Spleen (tissue), 11 donors: ENCODE results near the gene DNAAF9. TPM values are rescaled to one million over a fixed set of nuclear protein-coding genes. Genes with fewer than 3 reads are reported as not detected.

Experiments
- DNase-seq: peaks from one replicate; pipeline ENCODE4 v3.0.0-alpha.2; 2020
- H3K27ac ChIP-seq, 8 donors: fragments of 200-600 bp; sonication (generic) in 7 of 8; 1 replicate in 4 of 8; 2 replicates in 4 of 8; pipeline versions ENCODE4 v1.5.0 to v1.8.0; 2016 to 2021; ENCODE audit warnings: inconsistent platforms in 4 of 8, mild to moderate bottlenecking in 4 of 8, moderate library complexity in 1 of 8
- H3K27me3 ChIP-seq, 7 donors: fragments of 200-600 bp; sonication (generic) in 6 of 7; replicated peaks in 1 of 7; 1 replicate in 4 of 7; 2 replicates in 3 of 7; pipeline versions ENCODE4 v1.5.0 to v1.8.0; 2016 to 2021; ENCODE audit warnings: inconsistent platforms in 3 of 7, mild to moderate bottlenecking in 1 of 7
- H3K36me3 ChIP-seq, 6 donors: fragments of 200-600 bp; sonication (generic) in 5 of 6; 1 replicate in 4 of 6; 2 replicates in 2 of 6; pipeline versions ENCODE4 v1.5.0 to v1.8.0; 2016 to 2021; ENCODE audit warnings: inconsistent platforms in 2 of 6
- H3K4me1 ChIP-seq, 6 donors: fragments of 200-600 bp; sonication (generic) in 5 of 6; 1 replicate in 3 of 6; 2 replicates in 3 of 6; pipeline versions ENCODE4 v1.5.0 to v1.8.0; 2016 to 2021; ENCODE audit warnings: inconsistent platforms in 3 of 6
- H3K4me3 ChIP-seq, 8 donors: fragments of 200-600 bp; sonication (generic) in 7 of 8; 1 replicate in 4 of 8; 2 replicates in 4 of 8; pipeline versions ENCODE4 v1.5.0 to v1.8.0; 2016 to 2021; ENCODE audit warnings: inconsistent platforms in 4 of 8, mild to moderate bottlenecking in 4 of 8, moderate library complexity in 2 of 8
- H3K9me3 ChIP-seq, 8 donors: fragments of 200-600 bp; sonication (generic) in 7 of 8; 1 replicate in 4 of 8; 2 replicates in 4 of 8; pipeline versions ENCODE4 v1.5.0 to v1.8.0; 2016 to 2021; ENCODE audit warnings: inconsistent platforms in 4 of 8
- CTCF ChIP-seq, 11 experiments: fragments of 200-600 bp in 7 of 11; fragments of 450-650 bp in 4 of 11; sonication (generic) in 4 of 11; IDR thresholded peaks in 8 of 11; conservative IDR thresholded peaks in 3 of 11; 1 replicate in 7 of 11; 2 replicates in 4 of 11; pipeline versions ENCODE4 v1.4.0 to v1.8.0; 2016 to 2021; ENCODE audit warnings: antibody characterized with exemption in 11 of 11, inconsistent platforms in 4 of 11, mild to moderate bottlenecking in 1 of 11
- POLR2A ChIP-seq, 3 donors: fragments of 450-650 bp; IDR thresholded peaks; one replicate each; pipeline ENCODE4 v1.5.1; 2017; ENCODE audit warnings: antibody characterized with exemption in 3 of 3, mild to moderate bottlenecking in 1 of 3
- POLR2AphosphoS5 ChIP-seq, 3 donors: sonication (generic); formaldehyde crosslinking; IDR thresholded peaks; one replicate each; pipeline ENCODE4 v1.5.1; 2017; ENCODE audit warnings: antibody characterized with exemption in 3 of 3
- WGBS, 5 donors: extraction: QIAGEN DNeasy Blood & Tissue Kit in 3 of 5; methylation state at CpG; one replicate each; pipeline versions ENCODE4 v1.1.5 to v1.1.7; 2013 to 2018; 5-methylcytosine and 5-hydroxymethylcytosine counted together
- intact Hi-C: fragments of 100-400 bp; cut with DNase I; formaldehyde crosslinking; loops from one replicate; pipeline ENCODE4 v1.15.0; 2023; ENCODE audit warnings: low total_unique reads
- polyA plus RNA-seq, 3 donors: library from polyadenylated mRNA; stranded (reverse); fragments of 200-250 nt; gene quantifications; one replicate each; pipeline ENCODE4 v1.2.1, GENCODE V29; 2013
- total RNA-seq, 7 donors: library from RNA; depleted of rRNA in 3 of 7; stranded (reverse); fragments of >200 nt in 3 of 7; fragmentation: NEBNext Ultra II Directional in 4 of 7; extraction: Animal tissue kit (Norgen Biotek cat#: 25700) in 4 of 7; gene quantifications; one replicate each; pipeline versions ENCODE4 v1.1.0 to v1.2.1, GENCODE V29; 2016 to 2021
- donor health status: healthy with polysubstance abuse.
- donor health status: DM: no; HTN: no; CAD: no; lungs with moderate emphysema.
- donor health status: DM: no; HTN: no; CAD: no.
- donor health status: Bipolar disorder and iron deficiency.
- donor health status: healthy.
- donor health status: DM: no; HTN: no; CAD: no.
- donor health status: DM: yes; HTN: yes; CAD: no.

Gene DNAAF9
- total and polyA plus RNA-seq, 10 donors, result 1.8 to 21.4 (median 16.4) TPM

DNA sequence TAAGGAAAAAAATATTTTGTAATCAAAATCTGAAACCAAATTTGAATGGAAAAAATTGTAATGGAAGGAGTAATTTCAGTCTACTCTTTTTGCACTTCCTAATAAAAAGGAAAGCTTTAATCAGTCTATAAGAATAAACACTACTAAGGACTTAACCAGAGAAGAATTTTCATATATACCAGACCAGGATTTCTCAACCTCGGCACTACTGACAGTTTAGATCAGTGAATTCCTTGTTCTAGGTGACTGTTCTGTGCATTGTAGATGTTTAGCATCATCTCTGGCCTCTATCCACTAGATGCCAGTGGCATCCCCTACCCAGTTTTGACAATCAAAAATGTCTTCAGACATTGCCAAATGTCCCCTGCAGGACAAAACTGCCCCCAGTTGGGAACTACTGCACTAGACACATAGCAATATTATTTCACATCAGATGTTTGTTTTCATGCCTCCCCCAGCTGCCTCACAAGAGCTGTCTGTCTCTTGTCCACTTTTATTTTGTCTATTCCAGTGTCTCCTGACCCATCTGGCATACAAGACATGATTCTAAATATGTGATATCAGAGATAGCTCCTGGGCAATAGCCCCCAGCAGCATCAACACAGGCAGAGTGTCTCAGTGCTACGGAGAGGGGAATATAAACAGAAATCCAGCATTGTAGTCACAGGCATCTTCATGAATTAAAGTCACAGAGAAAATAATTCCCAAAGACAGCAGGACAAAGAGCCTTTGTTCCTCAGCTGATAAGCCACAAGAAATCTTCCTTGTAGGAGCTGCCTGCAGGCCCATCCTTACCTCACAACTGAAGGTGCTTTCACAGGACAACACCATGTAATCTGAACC, 27.0 kb downstream of the DNAAF9 start:
- 76 to 90% (median 82%) methylated on average over 2 of the region's 2 CpGs for WGBS, 5 donors
- DNase-seq, result no peak
- intact Hi-C loops, result no loop called here
- Histone ChIP-seq H3K36me3 (peaks cover 0 to 61% (median 14%) of the 10 kb centered on the region in 6 donors), H3K27ac (no peak overlapping the region), H3K9me3 (peaks cover 0 to 3% (median 1%) of the 10 kb centered on the region in 8 donors), H3K4me3 (no peak overlapping the region), H3K27me3 (no peaks in the 10 kb centered on the region), H3K4me1 (peaks cover 0 to 14% (median 5%) of the 10 kb centered on the region in 6 donors)
- no peak for TF ChIP-seq POLR2A (IDR thresholded peaks at IDR 0.05)
- no peak for TF ChIP-seq CTCF (IDR thresholded peaks at IDR 0.05 in 8 of 11, conservative IDR thresholded peaks at IDR 0.05 in 3 of 11)
- TF ChIP-seq POLR2AphosphoS5 (IDR thresholded peaks at IDR 0.05), result no peak

- 15 to 29% (median 24%) methylated on average over 2 of the region's 2 CpGs for WGBS, 5 donors
- intact Hi-C loops, result no loop called here
- Histone ChIP-seq H3K27ac (peak overlapping the region in 3 of 8 donors; percentile 13 to 40 (median 30)), H3K27me3 (no peaks in the 10 kb centered on the region), H3K4me3 (no peak overlapping the region), H3K9me3 (no peaks in the 10 kb centered on the region), H3K36me3 (peaks cover 0 to 84% (median 23%) of the 10 kb centered on the region in 6 donors), H3K4me1 (peaks cover 0 to 14% (median 5%) of the 10 kb centered on the region in 6 donors)
- no peak for DNase-seq
- TF ChIP-seq POLR2AphosphoS5 (IDR thresholded peaks at IDR 0.05), result peak in 1 of 3 donors; percentile 34
- TF ChIP-seq POLR2A (IDR thresholded peaks at IDR 0.05), result no peak
Observed at GRCh38 chr20:3378138-3378537, 29.3 kb downstream of the DNAAF9 start.

DNA sequence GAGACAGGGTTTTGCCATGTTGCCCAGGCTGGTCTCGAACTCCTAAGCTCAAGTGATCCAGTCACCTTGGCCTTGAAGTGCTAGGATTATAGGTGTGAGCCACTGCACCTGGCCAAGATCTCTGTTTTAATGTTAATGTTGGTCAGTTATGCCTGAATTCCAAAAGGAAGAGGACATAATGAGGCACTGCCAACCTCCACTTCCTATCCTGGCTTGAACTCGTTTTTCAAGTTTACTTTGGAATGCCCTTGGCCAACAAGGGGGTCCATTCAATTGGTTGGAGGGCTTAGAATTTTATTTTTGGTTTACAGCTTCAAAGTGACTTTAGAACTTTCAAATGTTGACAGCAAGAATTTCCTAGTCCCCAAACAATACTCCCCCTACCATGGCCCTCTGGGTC, 29.8 kb downstream of the DNAAF9 start:
- DNase-seq, result no peak
- H3K27ac ChIP-seq, result peak overlapping the region in 3 of 8 donors; percentile 13 to 40 (median 30)
- TF ChIP-seq POLR2AphosphoS5 (IDR thresholded peaks at IDR 0.05) (no peak), POLR2A (IDR thresholded peaks at IDR 0.05) (no peak), CTCF (IDR thresholded peaks at IDR 0.05 in 8 of 11, conservative IDR thresholded peaks at IDR 0.05 in 3 of 11) (no peak)
- peaks cover 0 to 14% (median 5%) of the 10 kb centered on the region in 6 donors for H3K4me1 ChIP-seq
- peaks cover 0 to 89% (median 26%) of the 10 kb centered on the region in 6 donors for H3K36me3 ChIP-seq
- 67 to 90% (median 77%) methylated on average over 2 of the region's 2 CpGs for WGBS, 5 donors
- no peak overlapping the region for H3K4me3 ChIP-seq
- intact Hi-C loops, result no loop called here
- H3K27me3 ChIP-seq, result no peaks in the 10 kb centered on the region
- no peaks in the 10 kb centered on the region for H3K9me3 ChIP-seq

- Histone ChIP-seq H3K27ac (no peak overlapping the region), H3K27me3 (no peaks in the 10 kb centered on the region), H3K4me3 (no peak overlapping the region), H3K9me3 (no peaks in the 10 kb centered on the region), H3K36me3 (peaks cover 0 to 94% (median 29%) of the 10 kb centered on the region in 6 donors), H3K4me1 (peaks cover 0 to 14% (median 5%) of the 10 kb centered on the region in 6 donors)
- intact Hi-C loops, result no loop called here
- no peak for DNase-seq
- TF ChIP-seq POLR2AphosphoS5 (IDR thresholded peaks at IDR 0.05), result no peak
- no peak for TF ChIP-seq POLR2A (IDR thresholded peaks at IDR 0.05)
- TF ChIP-seq CTCF (IDR thresholded peaks at IDR 0.05 in 8 of 11, conservative IDR thresholded peaks at IDR 0.05 in 3 of 11), result no peak
Observed at GRCh38 chr20:3374296-3374695, 33.2 kb downstream of the DNAAF9 start.
